ENCODE data around the gene BRD4.

BRD4 gene

DNA sequence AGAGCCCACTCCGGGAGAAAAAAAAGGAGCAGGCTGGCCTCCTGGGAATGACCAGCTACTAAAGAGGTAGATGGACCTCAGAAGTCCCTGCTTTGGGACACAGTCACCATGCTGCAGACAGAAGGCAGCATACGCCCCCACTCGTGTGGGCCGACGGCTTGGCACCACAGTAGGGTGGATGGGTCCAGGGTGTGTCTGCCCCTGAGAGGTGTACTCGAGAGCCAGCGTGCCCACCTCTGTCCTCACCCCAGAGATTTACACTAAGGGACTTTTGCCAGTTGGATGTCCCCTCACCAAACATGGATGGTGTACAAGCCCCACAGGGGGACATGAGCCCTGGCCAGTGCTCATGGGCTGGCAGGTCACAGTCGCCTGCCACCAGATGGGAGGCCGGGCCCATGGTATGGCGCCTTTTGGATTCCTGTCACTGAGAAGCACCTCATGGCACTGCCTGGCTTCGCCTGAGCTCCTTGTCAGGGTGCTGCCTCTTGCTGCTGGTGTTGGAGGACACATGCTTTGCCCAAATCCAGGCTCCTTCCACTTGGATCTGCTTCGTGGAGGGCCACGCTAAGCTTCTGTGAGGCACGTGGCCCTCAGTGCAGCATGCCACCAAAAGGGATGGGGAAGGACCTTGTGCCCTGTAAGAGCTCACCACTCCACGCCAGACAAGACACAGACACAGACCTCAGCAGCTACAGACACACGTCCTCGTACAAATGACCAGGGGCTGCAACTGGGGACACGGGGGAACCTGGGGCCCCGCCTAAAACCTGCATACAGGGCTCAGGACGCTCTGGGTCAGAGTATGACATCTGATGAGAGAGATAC lies 86.8 kb downstream of the BRD4 start:
- no peak for DNase-seq (ENCODE audit: extremely low spot score)
- ChIA-PET POLR2A (no interaction called here), CTCF (no interaction called here)
- TF ChIP-seq, protein P1, sequence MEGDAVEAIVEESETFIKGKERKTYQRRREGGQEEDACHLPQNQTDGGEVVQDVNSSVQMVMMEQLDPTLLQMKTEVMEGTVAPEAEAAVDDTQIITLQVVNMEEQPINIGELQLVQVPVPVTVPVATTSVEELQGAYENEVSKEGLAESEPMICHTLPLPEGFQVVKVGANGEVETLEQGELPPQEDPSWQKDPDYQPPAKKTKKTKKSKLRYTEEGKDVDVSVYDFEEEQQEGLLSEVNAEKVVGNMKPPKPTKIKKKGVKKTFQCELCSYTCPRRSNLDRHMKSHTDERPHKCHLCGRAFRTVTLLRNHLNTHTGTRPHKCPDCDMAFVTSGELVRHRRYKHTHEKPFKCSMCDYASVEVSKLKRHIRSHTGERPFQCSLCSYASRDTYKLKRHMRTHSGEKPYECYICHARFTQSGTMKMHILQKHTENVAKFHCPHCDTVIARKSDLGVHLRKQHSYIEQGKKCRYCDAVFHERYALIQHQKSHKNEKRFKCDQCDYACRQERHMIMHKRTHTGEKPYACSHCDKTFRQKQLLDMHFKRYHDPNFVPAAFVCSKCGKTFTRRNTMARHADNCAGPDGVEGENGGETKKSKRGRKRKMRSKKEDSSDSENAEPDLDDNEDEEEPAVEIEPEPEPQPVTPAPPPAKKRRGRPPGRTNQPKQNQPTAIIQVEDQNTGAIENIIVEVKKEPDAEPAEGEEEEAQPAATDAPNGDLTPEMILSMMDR (IDR thresholded peaks at IDR 0.05; ENCODE audit: control extremely low read depth, extremely low read depth, low read depth, missing control alignments), result no peak

GRCh38 chr19:15244808-15245207 lies 87.5 kb downstream of the BRD4 start:
- ChIA-PET POLR2A (no interaction called here), CTCF (no interaction called here)
- no peak for DNase-seq (ENCODE audit: extremely low spot score)
- TF ChIP-seq, protein P1 (IDR thresholded peaks at IDR 0.05; ENCODE audit: control extremely low read depth, extremely low read depth, low read depth, missing control alignments), result no peak

- no peak for DNase-seq (ENCODE audit: extremely low spot score)
- TF ChIP-seq, protein P1 (IDR thresholded peaks at IDR 0.05; ENCODE audit: control extremely low read depth, extremely low read depth, low read depth, missing control alignments), result no peak
- ChIA-PET POLR2A (no interaction called here), CTCF (no interaction called here)
Observed at GRCh38 chr19:15244106-15244803, 88.1 kb downstream of the BRD4 start.

DNA sequence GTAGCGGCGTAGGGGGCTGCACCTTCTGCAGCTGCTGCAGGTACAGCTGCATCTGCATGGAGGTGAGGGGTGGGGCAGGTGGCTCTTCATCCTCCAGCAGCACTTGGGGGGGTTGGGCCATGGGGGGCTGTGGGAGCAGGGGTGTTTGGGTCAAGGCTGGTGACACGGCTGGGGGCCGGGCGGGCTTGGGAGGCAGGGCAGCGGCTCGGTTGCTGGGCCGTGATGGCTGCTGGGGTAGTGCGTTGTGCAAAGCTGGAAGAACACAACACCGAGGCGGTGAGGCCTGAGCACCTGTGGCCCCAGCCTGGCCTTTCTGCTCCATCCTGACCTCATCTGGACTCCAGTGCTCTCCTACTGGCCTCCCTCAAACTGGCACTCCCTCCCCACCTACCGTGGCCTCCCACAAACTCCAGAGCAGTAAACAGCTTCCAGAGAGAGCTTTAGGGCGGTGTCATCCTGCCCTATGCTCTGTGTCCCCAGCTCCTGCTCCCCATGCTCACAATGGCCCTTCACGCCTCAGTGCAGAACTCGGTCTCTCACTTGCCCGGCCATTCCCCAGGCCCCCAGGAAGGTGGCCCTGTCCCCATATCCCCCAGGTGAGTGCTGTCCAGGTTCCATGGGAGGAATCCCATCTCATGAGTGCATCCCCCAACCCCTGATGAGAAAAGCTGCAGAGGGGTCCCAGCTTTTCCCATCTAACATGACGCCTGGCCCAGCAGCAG lies 88.9 kb downstream of the BRD4 start:
- POLR2A ChIA-PET, result no interaction called here
- CTCF ChIA-PET, result no interaction called here
- TF ChIP-seq, protein P1 (IDR thresholded peaks at IDR 0.05; ENCODE audit: control extremely low read depth, extremely low read depth, low read depth, missing control alignments), result no peak
- no peak for DNase-seq (ENCODE audit: extremely low spot score)

DNA sequence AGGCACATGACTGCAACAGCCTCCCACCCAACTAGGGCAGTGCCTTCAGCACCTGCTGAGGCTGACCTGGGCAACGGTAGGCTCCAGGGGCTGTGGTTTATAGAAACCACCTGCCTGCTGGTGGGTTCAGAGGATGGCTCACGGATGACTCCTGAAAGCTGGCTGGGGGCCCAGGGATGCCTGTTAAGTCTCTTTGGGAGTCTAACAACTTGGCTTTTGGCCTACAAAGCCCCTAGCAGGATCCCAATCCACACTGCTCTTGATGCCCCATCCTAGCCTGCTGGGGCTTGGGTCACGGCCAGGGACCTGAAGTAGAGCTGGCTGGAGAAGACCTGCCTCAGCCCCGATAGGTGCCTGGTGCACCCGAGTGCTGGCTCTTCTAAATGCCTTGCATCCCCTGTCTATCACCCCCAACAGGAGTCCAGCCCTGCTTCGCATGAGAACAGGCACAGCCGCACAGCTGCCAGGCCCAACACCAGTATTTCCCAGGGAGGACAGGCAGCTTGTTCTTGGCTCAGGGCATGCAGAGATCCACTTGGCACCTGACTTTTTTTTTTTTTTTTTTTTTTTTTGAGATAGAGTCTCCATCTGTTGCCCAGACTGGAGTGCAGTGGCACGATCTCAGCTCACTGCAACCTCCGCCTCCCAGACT lies 91.0 kb downstream of the BRD4 start:
- ChIA-PET CTCF (no interaction called here), POLR2A (no interaction called here)
- DNase-seq (ENCODE audit: extremely low spot score), result no peak
- TF ChIP-seq, protein P1 (IDR thresholded peaks at IDR 0.05; ENCODE audit: control extremely low read depth, extremely low read depth, low read depth, missing control alignments), result no peak

DNA sequence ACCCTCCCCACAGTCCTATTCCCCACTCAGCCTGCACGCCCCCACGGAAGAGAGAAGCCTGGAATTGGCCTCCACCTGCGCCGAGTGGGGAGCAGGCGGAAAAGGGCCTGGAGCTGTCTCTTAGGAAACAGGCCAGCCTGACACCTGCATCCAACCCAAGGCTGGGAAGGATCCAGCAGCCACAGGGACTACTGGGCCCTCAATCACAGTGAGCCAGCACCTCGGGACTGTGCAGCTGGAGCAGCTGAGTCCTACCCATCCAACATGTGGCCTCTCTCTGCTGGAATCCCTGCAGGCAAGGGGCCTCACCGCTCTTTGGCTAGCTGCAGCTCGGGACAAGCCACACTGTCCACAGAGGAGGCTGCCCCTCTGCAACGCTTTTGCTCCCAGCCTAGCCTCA lies 91.8 kb downstream of the BRD4 start:
- TF ChIP-seq, protein P1 (IDR thresholded peaks at IDR 0.05; ENCODE audit: control extremely low read depth, extremely low read depth, low read depth, missing control alignments), result no peak
- ChIA-PET POLR2A (no interaction called here), CTCF (interaction anchor here (0.9 kb wide), 1 partner anchor 15 kb away, joined by 4 read pairs; no protein-coding TSS in a partner anchor)
- no peak for DNase-seq (ENCODE audit: extremely low spot score)
